ENCODE data around the gene COL28A1. TPM values are rescaled to one million over a fixed set of nuclear protein-coding genes. Genes with fewer than 3 reads are reported as not detected.

The COL28A1 gene
- total RNA-seq, 1 donor from 2014 or later: 0.28 TPM

DNA sequence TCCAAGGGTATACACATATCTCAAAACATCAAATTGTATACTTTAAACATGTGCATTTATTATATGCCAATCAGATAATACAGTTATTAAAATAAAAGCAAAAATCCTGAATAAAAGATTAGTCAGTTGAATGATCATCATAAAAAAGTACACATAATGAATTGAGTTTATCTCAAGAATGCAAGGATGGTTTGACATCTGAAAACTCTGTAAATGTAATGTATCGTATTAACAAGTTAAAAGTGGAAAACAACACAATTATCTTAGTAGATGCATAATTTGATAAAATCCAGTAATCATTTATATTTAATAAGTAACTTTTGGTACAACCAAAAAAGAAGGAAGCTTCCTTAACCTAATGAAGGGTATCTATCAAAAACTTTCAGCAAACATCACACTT, 86.6 kb downstream of the COL28A1 start:
- H3K9me3 Mint-ChIP-seq: peaks cover 23% of the 10 kb centered on the region
- H3K4me1 Mint-ChIP-seq: no peaks in the 10 kb centered on the region
- H3K27me3 Mint-ChIP-seq (ENCODE audit: low read depth): no peaks in the 10 kb centered on the region
- no peak for DNase-seq (ENCODE audit: low read depth, low spot score)
- H3K4me3 Mint-ChIP-seq: no peak overlapping the region
- peaks cover 16% of the 10 kb centered on the region for H3K36me3 Mint-ChIP-seq (ENCODE audit: low read depth)
- TF ChIP-seq CTCF (conservative IDR thresholded peaks at IDR 0.05): no peak
- no peak overlapping the region for H3K27ac Mint-ChIP-seq (ENCODE audit: unreplicated experiment)

GRCh38 chr7:7446616-7447015, 89.1 kb downstream of the COL28A1 start:
- no peaks in the 10 kb centered on the region for H3K4me1 Mint-ChIP-seq
- no peak overlapping the region for H3K27ac Mint-ChIP-seq (ENCODE audit: unreplicated experiment)
- no peak overlapping the region for H3K4me3 Mint-ChIP-seq
- DNase-seq (ENCODE audit: low read depth, low spot score): no peak
- H3K36me3 Mint-ChIP-seq (ENCODE audit: low read depth): peaks cover 16% of the 10 kb centered on the region
- peaks cover 22% of the 10 kb centered on the region for H3K9me3 Mint-ChIP-seq
- no peaks in the 10 kb centered on the region for H3K27me3 Mint-ChIP-seq (ENCODE audit: low read depth)
- no peak for TF ChIP-seq CTCF (conservative IDR thresholded peaks at IDR 0.05)

DNA sequence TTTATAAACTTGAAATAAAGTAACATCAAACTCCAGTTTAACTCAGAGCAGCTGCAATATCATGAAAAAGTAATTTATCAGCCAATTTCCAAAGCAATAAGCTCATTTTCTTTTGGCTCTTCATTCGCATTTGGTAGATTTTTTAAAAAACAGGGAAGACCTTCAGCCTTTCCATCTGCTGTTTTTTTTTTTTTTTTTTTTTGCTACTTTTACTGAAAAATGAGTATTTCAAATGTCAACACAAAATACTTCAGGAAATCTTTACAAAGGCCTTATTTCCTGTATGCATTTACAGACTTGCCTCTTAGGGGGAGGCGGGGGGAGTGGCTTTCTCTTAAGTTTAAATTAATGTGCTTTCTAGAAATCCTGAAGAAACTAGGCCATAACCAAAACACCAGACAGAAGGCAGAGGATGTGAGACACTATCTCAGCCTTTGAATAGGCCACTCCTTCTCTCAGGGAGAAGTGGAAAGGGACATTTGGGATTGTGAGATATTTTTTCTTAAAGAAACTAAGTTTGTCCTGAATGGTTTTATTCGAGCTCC, 91.8 kb downstream of the COL28A1 start:
- TF ChIP-seq CTCF (conservative IDR thresholded peaks at IDR 0.05): no peak
- Mint-ChIP-seq H3K27ac (ENCODE audit: unreplicated experiment) (no peak overlapping the region), H3K4me3 (no peak overlapping the region), H3K27me3 (ENCODE audit: low read depth) (no peaks in the 10 kb centered on the region), H3K4me1 (no peaks in the 10 kb centered on the region), H3K36me3 (ENCODE audit: low read depth) (peaks cover 14% of the 10 kb centered on the region), H3K9me3 (peaks cover 14% of the 10 kb centered on the region)
- DNase-seq (ENCODE audit: low read depth, low spot score): no peak

- H3K27me3 Mint-ChIP-seq (ENCODE audit: low read depth): no peaks in the 10 kb centered on the region
- no peak overlapping the region for H3K27ac Mint-ChIP-seq (ENCODE audit: unreplicated experiment)
- H3K4me1 Mint-ChIP-seq: no peaks in the 10 kb centered on the region
- TF ChIP-seq CTCF (conservative IDR thresholded peaks at IDR 0.05): no peak
- H3K4me3 Mint-ChIP-seq: no peak overlapping the region
- DNase-seq (ENCODE audit: low read depth, low spot score): no peak
- no peaks in the 10 kb centered on the region for H3K36me3 Mint-ChIP-seq (ENCODE audit: low read depth)
- H3K9me3 Mint-ChIP-seq: no peaks in the 10 kb centered on the region
Measured at GRCh38 chr7:7439564-7439963, 96.1 kb downstream of the COL28A1 start.

GRCh38 chr7:7438851-7439250, 96.8 kb downstream of the COL28A1 start:
- H3K4me1 Mint-ChIP-seq: no peaks in the 10 kb centered on the region
- no peaks in the 10 kb centered on the region for H3K27me3 Mint-ChIP-seq (ENCODE audit: low read depth)
- no peak for DNase-seq (ENCODE audit: low read depth, low spot score)
- no peaks in the 10 kb centered on the region for H3K9me3 Mint-ChIP-seq
- no peak overlapping the region for H3K27ac Mint-ChIP-seq (ENCODE audit: unreplicated experiment)
- no peaks in the 10 kb centered on the region for H3K36me3 Mint-ChIP-seq (ENCODE audit: low read depth)
- TF ChIP-seq CTCF (conservative IDR thresholded peaks at IDR 0.05): no peak
- no peak overlapping the region for H3K4me3 Mint-ChIP-seq

GRCh38 chr7:7435978-7436377, 99.7 kb downstream of the COL28A1 start:
- Mint-ChIP-seq H3K27me3 (ENCODE audit: low read depth) (no peaks in the 10 kb centered on the region), H3K27ac (ENCODE audit: unreplicated experiment) (no peak overlapping the region), H3K9me3 (no peaks in the 10 kb centered on the region), H3K4me1 (peaks cover 3% of the 10 kb centered on the region), H3K36me3 (ENCODE audit: low read depth) (no peaks in the 10 kb centered on the region), H3K4me3 (no peak overlapping the region)
- DNase-seq (ENCODE audit: low read depth, low spot score): no peak
- no peak for TF ChIP-seq CTCF (conservative IDR thresholded peaks at IDR 0.05)

Measured in neural crest cell (in vitro differentiated cells).